HL-60/S4 (cell line): ENCODE results near the gene CRYGN.

Experiments used
- in situ Hi-C: fragments of 300-500 bp; cut with MboI; formaldehyde crosslinking; loops from 2 replicates; pipeline ENCODE4 v1.14.3; 2022; ENCODE audit warnings: low sequenced_read_pairs

Gene CRYGN

DNA sequence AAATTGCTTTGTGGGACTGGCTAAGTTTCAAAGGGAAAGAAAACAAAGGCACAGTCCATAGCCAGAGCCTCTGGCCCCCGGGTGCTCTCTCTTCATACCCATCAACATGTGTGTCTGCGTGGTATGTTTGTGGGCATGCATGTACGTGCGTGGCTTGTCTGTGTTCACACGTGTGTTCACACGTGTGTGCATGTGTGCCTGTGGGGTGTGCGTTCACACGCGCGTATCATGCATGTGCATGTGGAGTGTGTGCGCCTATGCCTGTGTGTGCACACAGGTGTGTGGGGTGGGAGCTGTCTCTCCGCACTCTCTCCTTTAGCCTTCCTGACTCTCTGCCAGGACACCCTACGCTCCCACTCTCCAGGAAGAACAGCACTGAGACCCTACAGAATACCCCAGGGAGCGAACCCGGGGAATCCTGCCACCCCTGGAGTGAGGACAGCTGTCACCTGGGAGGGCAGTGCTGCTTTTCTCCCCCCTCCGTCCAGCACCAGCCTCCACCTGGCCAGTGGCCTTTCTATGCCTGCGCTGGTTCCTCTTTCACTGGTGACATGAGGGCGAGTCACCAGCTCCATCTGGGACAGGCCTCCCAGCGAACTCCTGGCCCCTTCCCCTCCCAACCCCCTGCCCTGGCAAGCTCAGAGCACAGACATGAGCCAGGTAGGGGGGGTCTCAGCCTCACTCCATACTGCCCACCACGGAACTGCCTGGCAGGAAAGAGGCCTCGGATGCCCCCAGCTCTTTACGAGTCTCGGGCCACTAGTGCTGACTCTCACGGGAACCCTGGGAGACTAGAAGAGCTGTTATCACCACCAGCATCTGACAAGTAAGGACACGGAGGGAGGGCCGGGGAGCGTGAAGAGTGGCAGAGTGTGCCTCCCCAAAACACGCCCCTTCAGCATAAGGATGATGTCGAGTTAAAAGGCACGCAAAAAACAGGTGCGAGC, 46.6 kb downstream of the CRYGN start:
- in situ Hi-C loops = no loop called here

DNA sequence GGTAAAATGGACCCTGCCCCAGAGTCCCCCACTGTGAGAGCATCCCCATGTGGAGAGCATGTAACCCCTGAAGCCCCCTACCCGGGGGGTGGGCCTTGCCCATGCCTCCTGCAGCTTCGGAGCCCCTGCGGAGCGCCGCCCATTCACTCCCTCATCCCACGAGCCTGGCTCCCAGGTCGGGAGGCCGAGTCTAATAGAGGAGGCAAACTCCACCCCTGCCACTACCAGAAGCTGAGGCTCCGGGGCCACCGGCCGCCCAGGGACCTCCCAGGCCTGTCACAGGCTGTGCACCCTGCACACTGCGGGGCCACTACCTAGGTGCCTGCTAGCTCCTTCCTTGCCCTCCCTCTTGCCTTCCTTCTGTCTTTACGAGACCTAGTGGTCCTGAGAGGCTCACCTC, 47.5 kb downstream of the CRYGN start:
- in situ Hi-C loops = no loop called here

DNA sequence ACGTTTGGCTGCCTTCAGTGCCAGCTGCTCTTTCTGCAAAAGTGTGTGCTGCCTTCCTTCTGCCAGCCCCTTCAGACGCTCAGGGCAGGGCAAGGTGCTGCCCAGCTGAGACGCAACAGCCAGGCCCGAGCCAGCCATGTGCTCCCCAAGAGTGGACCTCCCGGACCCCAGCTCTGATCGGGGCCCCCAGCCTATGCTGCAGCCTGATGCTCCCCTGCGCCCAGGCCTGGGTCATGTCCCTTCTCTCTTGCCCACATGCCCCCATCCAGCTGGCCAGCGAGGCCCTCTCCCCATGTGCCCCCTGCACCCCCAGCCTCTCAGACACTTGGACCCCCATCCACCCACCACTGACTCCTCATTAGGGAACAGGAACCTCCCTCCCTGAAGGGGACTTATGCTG, 47.9 kb downstream of the CRYGN start:
- in situ Hi-C loops = no loop called here

DNA sequence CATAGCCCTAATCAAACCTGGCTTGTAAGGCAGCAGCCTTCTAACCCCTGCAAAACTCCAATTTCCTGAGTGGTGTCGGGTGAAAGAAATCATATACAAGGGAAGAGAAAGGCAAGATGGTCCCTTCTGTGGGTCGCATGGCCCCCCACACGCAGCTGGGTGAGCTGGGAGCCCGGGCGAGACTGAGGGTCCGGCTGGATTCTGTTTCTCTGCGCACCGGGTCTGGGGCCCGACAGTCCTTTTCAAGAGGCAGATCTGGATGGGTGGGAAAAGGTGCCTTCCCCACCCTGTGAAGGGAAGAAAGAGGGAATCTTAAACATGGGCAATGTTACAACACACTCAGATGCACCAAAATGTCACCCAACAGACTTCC, 48.6 kb downstream of the CRYGN start:
- in situ Hi-C loops = no loop called here

DNA sequence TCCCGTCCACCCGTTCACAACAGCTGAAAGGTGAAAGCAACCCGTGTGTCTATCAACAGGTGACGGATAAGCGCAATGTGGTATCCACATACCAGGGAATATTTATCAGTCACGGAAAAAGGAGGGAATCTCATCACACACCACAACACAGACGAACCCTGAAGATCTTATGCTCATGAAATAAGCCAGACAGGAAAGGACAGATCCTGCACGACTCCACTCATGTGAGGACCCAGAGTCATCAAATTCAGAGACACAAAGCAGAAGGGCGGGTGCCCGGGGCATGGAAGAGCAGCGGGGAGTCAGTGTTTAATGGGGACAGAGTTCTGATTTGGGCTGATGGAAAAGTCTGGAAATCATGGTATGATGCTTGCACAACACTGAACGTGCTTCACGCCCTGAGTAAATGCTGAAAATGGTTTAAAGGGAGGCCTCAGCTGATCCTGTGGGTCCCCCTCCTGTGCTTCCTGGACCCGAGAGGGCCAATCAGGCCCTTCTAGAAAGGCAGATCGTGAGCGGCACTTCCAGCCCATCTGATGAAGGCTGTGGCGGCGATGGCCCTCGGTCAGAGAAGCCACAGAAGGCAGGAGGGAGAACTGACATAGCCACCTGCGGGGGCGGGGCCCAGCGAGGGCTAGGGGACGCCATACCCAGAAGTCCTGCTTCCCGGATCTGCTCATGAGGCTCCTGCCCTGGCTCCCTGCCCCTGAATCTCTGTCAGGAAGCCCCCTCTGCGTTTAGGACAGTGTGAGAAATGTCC, 49.2 kb downstream of the CRYGN start:
- in situ Hi-C loops = no loop called here

DNA sequence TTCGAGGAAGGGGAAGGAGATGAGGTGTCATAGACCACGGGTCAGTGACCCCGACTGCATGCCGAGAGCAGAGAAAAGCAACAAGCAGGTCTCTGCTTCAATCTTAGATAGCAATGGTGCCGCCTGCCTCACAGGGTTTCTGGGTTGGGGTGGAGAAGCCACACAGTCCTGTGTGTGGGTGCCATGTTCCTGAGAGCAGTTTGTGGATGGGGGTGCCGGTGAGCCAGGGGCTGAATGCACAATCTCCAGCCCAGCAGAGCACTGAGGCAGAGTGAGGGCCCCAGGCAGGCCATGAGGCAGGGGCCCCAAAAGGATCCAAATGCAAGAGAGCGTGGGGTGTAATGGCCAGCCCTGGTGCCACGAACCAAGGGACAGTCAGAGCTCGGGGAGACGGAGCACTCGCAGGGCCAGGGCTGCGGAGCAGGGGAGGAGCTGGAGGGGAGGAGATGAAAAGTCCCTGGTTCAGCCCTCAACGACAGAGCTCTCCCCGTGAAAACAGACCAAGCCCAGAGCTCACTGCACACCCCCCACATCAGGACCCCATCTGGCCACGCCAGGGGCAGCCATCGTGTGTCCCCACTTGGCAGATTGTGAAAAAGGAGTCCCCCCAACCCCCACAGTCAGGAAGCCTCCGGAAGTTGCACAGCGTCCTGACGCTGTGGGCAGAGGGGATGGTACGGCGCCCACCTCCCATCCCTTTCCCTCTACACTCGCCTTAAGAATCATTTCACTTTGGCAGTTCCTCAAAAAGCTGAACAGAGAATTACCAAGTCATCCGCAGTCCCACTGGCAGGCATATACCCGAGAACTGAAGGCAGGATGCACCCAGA, 50.0 kb downstream of the CRYGN start:
- in situ Hi-C loops = no loop called here

DNA sequence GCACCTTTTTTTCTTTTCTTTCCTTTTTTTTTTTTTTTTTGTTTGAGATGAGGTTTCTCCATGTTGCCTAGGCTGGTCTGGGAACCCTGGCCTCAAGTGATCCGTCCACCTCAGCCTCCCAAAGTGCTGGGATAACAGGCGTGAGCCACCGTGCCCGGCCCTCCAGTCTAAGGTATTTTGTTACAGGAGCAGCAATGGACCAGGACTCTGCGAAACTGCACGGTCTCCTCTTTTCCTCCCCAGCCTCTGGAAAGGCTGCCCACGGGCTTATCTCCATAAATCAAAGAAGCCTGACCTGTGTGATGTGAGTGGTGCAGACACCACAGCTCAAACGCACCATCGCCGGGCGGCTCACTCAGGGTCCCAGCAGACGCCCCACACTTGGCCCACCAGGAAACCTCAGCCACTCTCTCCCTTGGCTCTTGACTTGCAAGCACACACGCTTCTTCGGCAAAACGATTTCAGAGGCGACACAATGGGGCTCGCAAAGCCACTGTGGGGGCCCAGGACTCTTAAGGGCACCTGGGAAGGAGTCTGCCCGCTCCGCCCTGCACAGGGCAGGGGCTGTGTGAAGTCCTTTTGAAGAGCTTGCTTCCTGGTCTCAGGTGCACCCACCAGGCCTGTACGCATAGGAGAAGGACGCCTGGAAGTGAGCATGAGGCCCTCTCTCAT, 50.7 kb downstream of the CRYGN start:
- in situ Hi-C loops = no loop called here

DNA sequence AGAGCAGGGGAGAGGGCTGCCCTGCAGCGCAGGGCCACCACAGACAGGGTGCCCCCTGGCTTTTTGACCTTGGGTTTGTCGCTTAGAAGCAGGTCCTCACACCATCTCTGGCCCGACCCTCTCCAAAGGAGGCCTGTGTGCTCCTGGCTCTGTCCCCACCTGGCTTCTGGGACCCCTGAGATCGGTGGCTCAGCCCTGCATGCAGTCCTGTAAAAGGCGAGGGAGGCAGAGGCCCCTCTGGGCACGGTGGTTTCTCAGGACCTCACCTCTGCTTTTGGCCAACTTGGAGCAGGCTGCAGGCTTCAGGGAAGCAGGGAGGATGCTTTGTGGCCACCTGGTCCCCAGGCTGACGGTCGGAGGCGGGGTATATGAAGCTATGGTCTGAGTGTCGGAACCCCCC, 51.5 kb downstream of the CRYGN start:
- in situ Hi-C loops = no loop called here

DNA sequence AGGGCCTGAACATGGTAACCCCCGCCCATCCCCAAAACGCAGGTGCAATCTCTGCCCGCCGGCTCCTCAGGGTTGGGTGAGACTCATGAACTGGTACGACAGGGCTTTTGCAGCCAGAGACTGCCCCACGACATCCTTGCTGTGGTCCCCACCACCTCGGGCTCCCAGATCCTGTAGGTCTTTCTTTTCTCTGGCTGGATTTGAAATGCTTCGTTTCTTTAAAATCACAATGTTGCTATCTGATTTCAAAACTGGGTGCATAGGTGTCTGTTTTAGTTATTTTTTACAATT, 52.0 kb downstream of the CRYGN start:
- in situ Hi-C loops = no loop called here

DNA sequence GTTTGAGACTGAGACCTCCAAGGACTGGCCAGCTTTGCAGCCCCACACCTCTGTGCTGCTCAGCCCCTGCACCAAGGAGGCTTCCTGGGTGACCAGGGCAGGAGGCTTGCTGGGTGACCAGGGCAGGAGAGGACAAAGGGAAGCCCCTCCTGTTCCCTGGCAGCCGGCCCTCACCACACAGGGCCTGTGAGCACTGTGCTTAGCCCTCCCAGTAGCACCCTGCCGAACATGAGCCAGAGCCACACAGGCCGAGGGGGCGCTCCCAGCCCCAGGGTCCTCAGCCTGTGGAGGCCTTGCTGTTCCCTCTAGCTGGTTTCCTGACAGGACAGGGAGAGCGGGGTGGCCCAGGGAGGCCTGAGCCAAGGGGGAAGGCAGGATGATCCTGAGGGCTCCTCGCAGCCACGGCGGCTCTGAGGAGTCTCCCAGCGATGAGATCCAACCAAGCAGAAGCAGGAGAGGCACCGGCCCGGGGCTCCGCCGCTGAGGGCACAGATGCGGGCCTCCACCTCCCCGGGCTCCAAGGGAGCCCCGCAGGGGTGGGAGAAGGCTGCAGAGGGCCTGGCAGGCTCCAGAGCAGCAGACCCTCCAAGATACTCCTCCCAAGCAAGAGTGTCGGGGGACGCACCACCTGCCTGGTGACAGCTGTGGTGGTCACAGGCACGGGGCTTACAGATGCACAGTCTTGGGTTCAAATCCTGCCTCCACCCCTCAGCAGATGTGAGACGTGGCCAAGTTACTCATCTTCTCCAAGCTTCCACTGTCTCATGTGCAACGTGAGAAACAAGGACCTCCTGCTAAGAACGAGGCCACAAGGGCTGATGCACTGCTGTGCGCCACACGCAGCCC, 52.6 kb downstream of the CRYGN start:
- in situ Hi-C loops = no loop called here

DNA sequence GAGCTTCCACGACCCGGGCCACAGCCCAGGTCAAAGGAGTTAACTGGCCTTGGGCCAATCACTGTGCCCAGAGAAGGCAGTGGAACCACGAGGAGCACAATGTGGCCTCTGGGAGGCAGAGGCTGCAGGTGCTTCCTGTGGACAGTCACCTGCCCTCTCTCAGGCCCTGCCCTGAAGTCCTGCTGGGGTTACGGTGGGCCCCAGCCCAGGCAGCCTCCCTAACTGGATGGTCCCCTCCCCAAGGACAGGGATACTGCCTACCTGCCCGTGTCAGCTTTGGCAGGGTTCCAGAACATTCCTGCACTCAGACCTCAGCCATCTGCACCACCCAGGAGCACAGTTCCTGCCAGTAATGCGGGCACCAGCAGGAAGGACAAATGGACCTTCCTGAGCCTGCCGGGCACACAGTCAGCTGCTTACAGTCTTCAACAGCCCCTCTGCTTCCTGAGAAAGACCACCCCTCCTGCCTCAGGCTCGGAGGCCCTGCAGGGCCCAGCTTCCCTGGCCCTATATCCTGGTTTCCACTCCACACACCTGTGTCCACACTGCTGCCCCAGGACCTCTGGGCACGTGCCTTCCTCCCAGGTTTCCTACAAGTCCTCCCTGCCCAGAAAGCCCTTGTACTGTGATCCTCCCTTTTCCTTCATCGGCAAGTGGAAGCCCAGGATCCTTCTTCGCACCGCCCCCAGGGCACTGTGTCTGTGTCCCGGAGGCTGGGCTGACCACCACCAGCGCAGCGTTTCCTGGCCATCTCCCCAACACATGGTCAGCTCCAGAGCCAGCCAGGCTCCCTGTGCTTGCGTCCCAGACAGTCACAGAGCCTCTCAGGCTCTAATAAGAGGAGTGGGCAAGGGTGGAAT, 53.4 kb downstream of the CRYGN start:
- in situ Hi-C loops = no loop called here

DNA sequence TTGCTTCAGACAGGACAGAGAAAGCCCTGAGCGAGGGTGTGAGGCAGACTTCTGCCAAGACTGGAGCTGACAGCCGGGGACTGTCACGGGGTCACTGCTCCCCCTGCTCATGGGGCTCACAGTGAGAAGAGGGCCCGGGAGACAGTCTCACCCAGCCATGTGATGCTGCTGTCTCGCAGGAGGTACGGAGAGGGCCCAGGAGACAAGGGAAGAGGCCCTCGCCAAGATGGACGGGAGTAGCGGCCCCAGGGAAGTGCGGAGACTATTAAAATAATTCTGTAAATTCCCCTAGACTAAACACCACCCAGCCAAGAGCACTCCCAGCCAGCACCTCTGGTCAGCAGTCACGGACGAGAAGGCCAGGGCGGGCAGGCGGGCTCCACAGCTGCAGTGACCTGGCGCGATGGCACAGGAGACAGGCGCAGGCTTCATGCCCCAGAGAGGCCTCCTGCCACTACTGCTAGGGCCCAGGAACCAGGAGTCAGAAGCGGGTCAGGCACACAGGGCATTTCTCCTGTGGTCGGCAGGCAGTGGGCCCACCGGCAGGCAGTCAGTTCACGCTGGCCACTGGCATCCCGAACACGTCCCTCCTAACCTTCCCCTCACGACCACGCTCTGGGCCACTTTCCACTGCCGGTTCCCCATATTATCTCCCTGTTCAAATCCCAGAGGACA, 54.2 kb downstream of the CRYGN start:
- in situ Hi-C loops = no loop called here

DNA sequence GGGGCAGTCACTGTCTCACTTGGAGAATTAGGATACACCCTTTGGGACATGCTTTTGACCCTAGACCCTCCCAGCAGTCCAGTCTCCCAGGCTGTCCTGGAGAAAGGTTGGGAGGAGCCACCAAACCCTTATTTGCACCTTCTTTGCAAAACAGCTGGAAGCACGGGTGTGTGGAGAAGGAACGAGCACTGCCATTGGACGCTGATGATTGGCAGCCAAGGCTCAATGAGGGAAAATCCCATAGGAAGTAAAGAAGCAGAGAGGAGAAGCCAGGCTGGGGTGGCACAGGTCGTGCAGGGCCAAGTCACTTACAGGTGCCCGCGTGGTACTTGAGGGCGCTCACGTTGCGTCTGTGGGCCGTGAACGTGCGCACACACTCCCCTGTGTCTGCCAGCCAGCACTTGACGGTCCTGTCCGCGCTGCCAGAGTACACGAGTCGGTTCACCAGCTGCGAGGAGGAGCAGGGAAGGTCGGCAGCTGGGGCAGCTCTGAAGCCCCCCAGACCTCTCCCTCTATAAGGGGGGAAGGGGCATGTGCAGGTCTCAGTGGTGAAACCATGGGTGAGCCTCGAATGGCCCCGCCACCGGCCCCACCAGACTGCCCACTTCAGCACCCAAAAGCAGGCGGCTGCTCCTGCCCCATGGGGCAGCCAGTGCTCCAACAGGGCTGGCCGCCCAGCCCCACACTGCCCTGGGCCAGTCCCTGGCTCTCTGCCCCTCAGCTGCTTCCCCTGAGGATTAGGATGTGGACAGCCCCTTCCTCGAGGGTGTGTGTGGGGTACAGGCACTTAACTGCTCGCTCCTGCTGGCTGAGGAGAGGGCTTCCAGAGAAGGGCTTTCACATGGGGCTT, 54.9 kb downstream of the CRYGN start:
- in situ Hi-C loops = no loop called here

DNA sequence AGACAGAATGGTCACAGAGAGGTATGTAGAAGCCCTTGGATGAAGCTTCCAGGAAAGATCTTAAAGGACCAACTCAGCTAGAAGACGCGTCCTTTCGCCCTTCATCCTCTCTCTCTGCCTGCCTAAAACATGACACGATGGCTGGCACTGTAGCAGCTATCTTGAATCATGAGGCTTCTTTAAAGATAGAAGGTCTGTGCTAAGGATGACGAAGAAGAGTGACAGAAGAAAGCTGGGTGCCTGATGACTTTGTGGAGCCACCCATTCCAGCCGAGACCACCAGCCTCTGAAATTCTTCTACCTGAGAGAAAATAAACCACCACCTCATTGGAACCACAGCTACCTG, 55.6 kb downstream of the CRYGN start:
- in situ Hi-C loops = no loop called here

DNA sequence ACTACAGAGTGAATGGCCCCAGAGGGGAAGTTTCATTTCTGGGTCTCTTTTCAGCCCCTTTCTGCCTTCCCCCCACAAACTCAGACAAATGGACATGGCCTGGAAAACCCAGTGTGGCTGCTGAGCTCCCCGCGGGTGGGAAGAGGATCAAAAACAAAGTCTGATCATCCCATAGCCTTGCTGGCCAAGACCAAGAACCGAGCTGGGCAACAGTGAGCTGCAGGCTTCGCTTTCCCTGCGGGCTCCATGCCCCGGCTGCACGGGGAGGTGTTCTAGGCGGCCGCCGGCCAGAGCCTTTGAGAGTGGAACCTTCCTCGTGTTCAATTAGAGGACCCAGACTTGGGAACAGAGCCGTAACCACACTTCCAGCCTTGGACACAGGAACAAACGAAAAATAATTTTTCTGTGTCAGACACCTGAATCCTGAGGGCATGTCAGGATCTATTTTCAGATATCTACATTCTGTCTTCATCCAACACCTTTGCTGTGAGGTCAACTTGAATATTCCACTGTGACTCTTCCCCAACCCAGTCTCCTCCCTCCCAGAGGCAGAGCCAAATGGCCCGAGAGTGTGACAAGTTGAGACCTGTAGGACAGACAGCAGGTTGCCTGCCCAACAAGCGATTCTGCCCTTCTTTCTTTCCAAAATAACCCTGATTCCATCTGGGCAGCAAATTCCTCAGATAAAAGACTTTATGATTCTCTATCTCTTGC, 56.1 kb downstream of the CRYGN start:
- in situ Hi-C loops = no loop called here

DNA sequence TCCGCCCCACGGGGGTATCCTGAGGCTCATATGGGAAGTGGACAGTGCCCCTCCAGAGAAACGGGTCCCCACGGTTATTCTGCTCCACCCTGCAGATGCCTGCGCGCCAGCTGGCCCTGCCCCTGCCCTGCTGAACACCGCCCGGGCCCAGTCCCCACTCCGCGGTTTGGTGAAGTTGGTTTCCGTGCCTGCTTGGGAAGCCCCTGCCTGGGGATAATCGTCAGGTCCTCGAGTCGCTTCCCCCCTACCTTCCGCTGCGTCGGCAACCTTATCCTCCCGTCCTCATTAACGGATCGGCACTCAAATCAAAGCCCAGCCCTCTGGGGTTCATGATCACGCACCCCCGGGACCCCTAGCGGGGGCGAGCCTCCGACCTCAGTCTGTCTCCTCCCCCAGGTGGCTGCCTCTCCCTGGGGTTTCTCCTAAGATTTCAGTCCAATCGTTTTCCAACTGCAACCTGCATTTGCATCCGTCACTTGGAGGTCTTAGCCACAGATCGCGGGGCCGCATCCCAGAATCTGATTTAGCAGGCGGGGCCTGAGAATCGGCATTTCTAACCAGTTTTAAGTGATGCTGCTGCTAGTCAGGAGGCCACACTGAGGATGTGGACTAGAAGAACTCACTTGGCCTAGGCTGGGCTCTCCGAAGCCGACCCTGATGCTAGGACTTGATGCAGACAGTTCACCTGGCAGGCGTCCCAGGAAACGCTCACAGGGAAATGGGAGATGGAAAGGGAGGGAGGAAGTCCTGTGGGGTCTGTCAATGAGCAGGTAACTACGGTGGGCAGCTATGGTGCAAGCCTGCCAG, 57.7 kb downstream of the CRYGN start:
- in situ Hi-C loops = no loop called here
